HepG2 (cell line): Measurements from ENCODE around the gene CREB3. TPM values are rescaled to one million over a fixed set of nuclear protein-coding genes. Genes with fewer than 3 reads are reported as not detected.

Experiments used
- CREB1 ChIP-seq, 2 experiments: fragments of 450-650 bp in 1 of 2; IDR thresholded peaks; 2 replicates each; pipeline ENCODE4 v1.6.1; 2016 to 2017; ENCODE audit warnings: control low read depth in 1 of 2, mild to moderate bottlenecking in 1 of 2, missing compliant biosample characterization in 1 of 2, missing genetic modification characterization in 1 of 2
- FOXM1 ChIP-seq: sonication (generic); formaldehyde crosslinking; IDR thresholded peaks from 2 replicates; pipeline ENCODE4 v1.5.0; 2020; ENCODE audit warnings: missing genetic modification reagents
- HDAC1 ChIP-seq: sonication (generic); formaldehyde crosslinking; IDR thresholded peaks from 2 replicates; pipeline ENCODE4 v1.5.1; 2020; ENCODE audit warnings: mild to moderate bottlenecking, missing genetic modification reagents
- HMGA1 ChIP-seq: sonication (generic); formaldehyde crosslinking; conservative IDR thresholded peaks from 2 replicates; pipeline ENCODE4 v1.4.0; 2020; ENCODE audit warnings: missing genetic modification reagents
- HMGXB4 ChIP-seq, 2 experiments: sonication (generic) in 1 of 2; formaldehyde crosslinking in 1 of 2; IDR thresholded peaks; 2 replicates each; pipeline versions ENCODE4 v1.4.0 to v1.6.1; 2018 to 2020; ENCODE audit warnings: missing genetic modification reagents in 2 of 2, borderline replicate concordance in 1 of 2, low read depth in 1 of 2, mild to moderate bottlenecking in 1 of 2, missing biosample characterization in 1 of 2
- NFATC3 ChIP-seq: sonication (generic); formaldehyde crosslinking; IDR thresholded peaks from 2 replicates; pipeline ENCODE4 v1.5.1; 2020; ENCODE audit warnings: mild to moderate bottlenecking, missing genetic modification reagents
- PATZ1 ChIP-seq: sonication (generic); formaldehyde crosslinking; IDR thresholded peaks from 2 replicates; pipeline ENCODE4 v1.4.0; 2020; ENCODE audit warnings: missing genetic modification reagents
- PCBP2 ChIP-seq: fragments of 200-400 bp; formaldehyde crosslinking; optimal IDR thresholded peaks from 2 replicates; pipeline ENCODE3; 2018; ENCODE audit warnings: low read length, low read depth; ENCODE audit not compliant: poor library complexity, severe bottlenecking
- TFDP2 ChIP-seq: sonication (generic); formaldehyde crosslinking; IDR thresholded peaks from 2 replicates; pipeline ENCODE4 v1.4.0; 2020; ENCODE audit warnings: missing genetic modification reagents
- ZBTB4 ChIP-seq: sonication (generic); formaldehyde crosslinking; IDR thresholded peaks from 2 replicates; pipeline ENCODE4 v1.4.0; 2020; ENCODE audit warnings: missing genetic modification reagents, mild to moderate bottlenecking, borderline replicate concordance
- ZBTB43 ChIP-seq: sonication (generic); formaldehyde crosslinking; conservative IDR thresholded peaks from 2 replicates; pipeline ENCODE4 v1.4.0; 2020; ENCODE audit warnings: missing genetic modification reagents
- ZFP36L1 ChIP-seq: sonication (generic); formaldehyde crosslinking; IDR thresholded peaks from 2 replicates; pipeline ENCODE4 v1.8.0; 2022; ENCODE audit warnings: mild to moderate bottlenecking, missing genetic modification reagents, moderate library complexity
- ZNF75D ChIP-seq: sonication (generic); formaldehyde crosslinking; IDR thresholded peaks from 2 replicates; pipeline ENCODE4 v1.8.1; 2023; ENCODE audit warnings: missing genetic modification reagents, mild to moderate bottlenecking, borderline replicate concordance
- ZSCAN20 ChIP-seq: sonication (generic); formaldehyde crosslinking; IDR thresholded peaks from 2 replicates; pipeline ENCODE4 v1.4.0; 2020; ENCODE audit warnings: missing genetic modification reagents, mild to moderate bottlenecking, borderline replicate concordance
- ZUFSP ChIP-seq: sonication (generic); formaldehyde crosslinking; IDR thresholded peaks from 2 replicates; pipeline ENCODE4 v1.9.0; 2021; ENCODE audit warnings: missing genetic modification reagents, mild to moderate bottlenecking, borderline replicate concordance
- polyA plus RNA-seq, 8 experiments: library from polyadenylated mRNA; depleted of rRNA in 3 of 8; stranded (reverse) in 7 of 8; unstranded in 1 of 8; fragments of >200 nt; fragmentation: Illumina TruSeq in 4 of 8; extraction: Trizol in 4 of 8; gene quantifications; 2 replicates each; pipeline versions ENCODE4 v1.2.1 to v1.2.3, GENCODE V29; 2011 to 2016; ENCODE audit warnings: low read depth in 4 of 8, missing spikeins in 1 of 8, mixed read lengths in 1 of 8; ENCODE audit not compliant: insufficient read depth in 1 of 8
- total RNA-seq, 5 experiments: library from RNA; depleted of rRNA; stranded (reverse); fragments of >200 nt; fragmentation: Illumina TruSeq; extraction: Trizol; gene quantifications; 2 replicates each; pipeline ENCODE4 v1.2.3, GENCODE V29; 2016; ENCODE audit warnings: low read depth in 1 of 5

Gene CREB3
- total and polyA plus RNA-seq, 2 of the 13 experiments (the other 11 are each of a cell fraction or from before 2014, with no cell fraction given): 11.1 to 34.2 TPM

- no peak for TF ChIP-seq TFDP2
- TF ChIP-seq PATZ1 (CRISPR knock-in tag): no peak
- TF ChIP-seq HDAC1: no peak
- TF ChIP-seq ZFP36L1 (CRISPR knock-in tag): no peak; the same call in 1 of the 2 replicates
- TF ChIP-seq HMGA1: no peak
- TF ChIP-seq ZBTB43 (CRISPR knock-in tag): no peak
- no peak for TF ChIP-seq FOXM1 (CRISPR knock-in tag)
- TF ChIP-seq HMGXB4 (CRISPR knock-in tag; IDR thresholded peaks at IDR 0.05; ENCODE audit: borderline replicate concordance in 1 of 2, low read depth in 1 of 2): no peak
- TF ChIP-seq ZSCAN20 (CRISPR knock-in tag): no peak
- no peak for TF ChIP-seq PCBP2
- TF ChIP-seq ZUFSP (CRISPR knock-in tag): no peak
- peak; percentile 89 for TF ChIP-seq CREB1 (IDR thresholded peaks at IDR 0.05)
- peak; percentile 73 for TF ChIP-seq CREB1 (CRISPR knock-in tag; IDR thresholded peaks at IDR 0.05)
- no peak for TF ChIP-seq ZNF75D (CRISPR knock-in tag)
- TF ChIP-seq NFATC3 (CRISPR knock-in tag): no peak
- TF ChIP-seq ZBTB4: no peak
Measured at GRCh38 chr9:35731415-35732184, 866 bp upstream of the CREB3 start (continued).
